Measurements from ENCODE around the gene ACP6. TPM values are rescaled to one million over a fixed set of nuclear protein-coding genes. Genes with fewer than 3 reads are reported as not detected.
A peak's percentile ranks its signal among the peaks of the same experiment; 100 is the strongest.
"Not testable (repeated sequence)": the region's sequence is repeated elsewhere in the genome, so short reads cannot be mapped to it uniquely, and the experiment has no call there.

Gene ACP6
- polyA plus RNA-seq, 3 donors, result 2.0 to 4.1 (median 2.1) TPM

DNA sequence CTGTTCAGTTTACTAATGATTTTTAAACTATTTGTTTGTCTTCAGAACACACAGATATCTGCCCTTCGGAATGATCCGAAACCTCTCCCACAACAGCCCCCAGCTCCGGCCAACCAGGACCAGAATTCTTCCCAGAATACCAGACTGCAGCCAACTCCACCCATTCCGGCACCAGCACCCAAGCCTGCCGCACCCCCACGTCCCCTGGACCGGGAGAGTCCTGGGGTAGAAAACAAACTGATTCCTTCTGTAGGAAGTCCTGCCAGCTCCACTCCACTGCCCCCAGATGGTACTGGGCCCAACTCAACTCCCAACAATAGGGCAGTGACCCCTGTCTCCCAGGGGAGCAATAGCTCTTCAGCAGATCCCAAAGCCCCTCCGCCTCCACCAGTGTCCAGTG lies 51.6 kb downstream of the ACP6 start:
- TF ChIP-seq, protein P1, sequence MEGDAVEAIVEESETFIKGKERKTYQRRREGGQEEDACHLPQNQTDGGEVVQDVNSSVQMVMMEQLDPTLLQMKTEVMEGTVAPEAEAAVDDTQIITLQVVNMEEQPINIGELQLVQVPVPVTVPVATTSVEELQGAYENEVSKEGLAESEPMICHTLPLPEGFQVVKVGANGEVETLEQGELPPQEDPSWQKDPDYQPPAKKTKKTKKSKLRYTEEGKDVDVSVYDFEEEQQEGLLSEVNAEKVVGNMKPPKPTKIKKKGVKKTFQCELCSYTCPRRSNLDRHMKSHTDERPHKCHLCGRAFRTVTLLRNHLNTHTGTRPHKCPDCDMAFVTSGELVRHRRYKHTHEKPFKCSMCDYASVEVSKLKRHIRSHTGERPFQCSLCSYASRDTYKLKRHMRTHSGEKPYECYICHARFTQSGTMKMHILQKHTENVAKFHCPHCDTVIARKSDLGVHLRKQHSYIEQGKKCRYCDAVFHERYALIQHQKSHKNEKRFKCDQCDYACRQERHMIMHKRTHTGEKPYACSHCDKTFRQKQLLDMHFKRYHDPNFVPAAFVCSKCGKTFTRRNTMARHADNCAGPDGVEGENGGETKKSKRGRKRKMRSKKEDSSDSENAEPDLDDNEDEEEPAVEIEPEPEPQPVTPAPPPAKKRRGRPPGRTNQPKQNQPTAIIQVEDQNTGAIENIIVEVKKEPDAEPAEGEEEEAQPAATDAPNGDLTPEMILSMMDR (IDR thresholded peaks at IDR 0.05), result no peak
- no peaks in the 10 kb centered on the region for H3K79me2 ChIP-seq (ENCODE audit: insufficient read depth, low read length)
- H3K4me1 Mint-ChIP-seq, result no peaks in the 10 kb centered on the region
- 95% methylated on average over 7 of the region's 8 CpGs for WGBS (ENCODE audit: insufficient coverage)
- H3K4me1 ChIP-seq (ENCODE audit: control insufficient read depth in 1 of 2, insufficient read depth in 2 of 2, low read length in 2 of 2), result no peaks in the 10 kb centered on the region
- H3K27me3 Mint-ChIP-seq (ENCODE audit: low read depth in 3 of 3), result peaks cover 1 to 5% (median 2%) of the 10 kb centered on the region in 3 donors
- H3K4me3 ChIP-seq (replicated peaks in 1 of 3; ENCODE audit: low read depth in 2 of 3, low read length in 3 of 3), result no peak overlapping the region
- H3K4me3 Mint-ChIP-seq, result no peak overlapping the region
- H3K9me3 Mint-ChIP-seq, result no peaks in the 10 kb centered on the region
- DNase-seq, result no peak
- peaks cover 12 to 19% of the 10 kb centered on the region in 2 donors for H3K36me3 Mint-ChIP-seq
- no peak overlapping the region for H3K4me2 ChIP-seq (replicated peaks; ENCODE audit: extremely low read depth, low read length, poor library complexity, severe bottlenecking)
- intact Hi-C loops (cut with micrococcal nuclease), result no loop called here
- H3K27ac ChIP-seq (ENCODE audit: low read depth in 1 of 2, low read length in 2 of 2), result no peak overlapping the region
- H4K20me1 ChIP-seq (ENCODE audit: insufficient read depth, low read length), result no peaks in the 10 kb centered on the region
- no peaks in the 10 kb centered on the region for H3K9me3 ChIP-seq (replicated peaks in 1 of 2; ENCODE audit: control insufficient read depth in 1 of 2, insufficient read depth in 1 of 2, low read length in 2 of 2)
- H2AFZ ChIP-seq (ENCODE audit: insufficient read depth, low read depth, low read length, poor library complexity, severe bottlenecking), result no peak overlapping the region
- H3K36me3 ChIP-seq (replicated peaks in 1 of 2; ENCODE audit: control insufficient read depth in 1 of 2, insufficient read depth in 2 of 2, low read length in 2 of 2), result peaks cover 0 to 6% of the 10 kb centered on the region in 2 donors
- no peaks in the 10 kb centered on the region for H3K27me3 ChIP-seq (ENCODE audit: control insufficient read depth in 2 of 2, insufficient read depth in 2 of 2, low read length in 2 of 2)
- H3K9ac ChIP-seq (ENCODE audit: insufficient read depth, low read length, poor library complexity, severe bottlenecking), result no peak overlapping the region
- H3K27ac Mint-ChIP-seq, result peak overlapping the region in 1 of 7 donors; percentile 9

DNA sequence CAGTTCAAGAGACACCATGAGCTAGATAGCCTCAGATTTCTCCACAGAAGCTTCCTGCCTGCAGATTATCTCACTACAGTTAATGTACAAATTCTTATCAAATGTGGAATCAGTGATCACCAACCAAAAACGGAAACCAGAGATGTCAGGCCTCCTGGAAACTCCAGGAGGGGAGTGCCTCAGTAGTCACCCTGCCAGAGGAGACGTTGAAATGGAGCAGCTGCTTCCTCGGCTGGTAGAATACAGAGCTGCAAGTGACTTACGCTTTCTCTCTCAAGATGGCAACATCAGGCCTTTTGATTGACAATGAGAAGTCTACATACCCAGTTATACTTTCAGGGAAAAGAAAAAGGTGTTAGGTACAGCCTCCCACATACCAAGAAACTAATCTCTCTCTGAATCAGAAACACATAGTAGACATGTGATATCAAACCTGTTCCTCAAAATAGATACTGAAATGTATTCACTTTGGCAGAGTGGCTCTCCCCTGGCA lies 52.2 kb downstream of the ACP6 start:
- no peak overlapping the region for H3K4me3 ChIP-seq (replicated peaks in 1 of 3; ENCODE audit: low read depth in 2 of 3, low read length in 3 of 3)
- Mint-ChIP-seq H3K36me3 (peaks cover 12 to 19% of the 10 kb centered on the region in 2 donors), H3K27ac (no peak overlapping the region), H3K4me3 (no peak overlapping the region), H3K27me3 (ENCODE audit: low read depth in 3 of 3) (peaks cover 1 to 2% (median 2%) of the 10 kb centered on the region in 3 donors), H3K9me3 (no peaks in the 10 kb centered on the region), H3K4me1 (no peaks in the 10 kb centered on the region)
- no peaks in the 10 kb centered on the region for H3K79me2 ChIP-seq (ENCODE audit: insufficient read depth, low read length)
- H3K27me3 ChIP-seq (ENCODE audit: control insufficient read depth in 2 of 2, insufficient read depth in 2 of 2, low read length in 2 of 2), result no peaks in the 10 kb centered on the region
- intact Hi-C loops (cut with micrococcal nuclease), result no loop called here
- TF ChIP-seq, protein P1 (IDR thresholded peaks at IDR 0.05), result no peak
- H3K4me2 ChIP-seq (replicated peaks; ENCODE audit: extremely low read depth, low read length, poor library complexity, severe bottlenecking), result no peak overlapping the region
- no peak overlapping the region for H3K9ac ChIP-seq (ENCODE audit: insufficient read depth, low read length, poor library complexity, severe bottlenecking)
- no peaks in the 10 kb centered on the region for H3K9me3 ChIP-seq (replicated peaks in 1 of 2; ENCODE audit: control insufficient read depth in 1 of 2, insufficient read depth in 1 of 2, low read length in 2 of 2)
- H3K27ac ChIP-seq (ENCODE audit: low read depth in 1 of 2, low read length in 2 of 2), result no peak overlapping the region
- no peak for DNase-seq
- H3K4me1 ChIP-seq (ENCODE audit: control insufficient read depth in 1 of 2, insufficient read depth in 2 of 2, low read length in 2 of 2), result no peaks in the 10 kb centered on the region
- H3K36me3 ChIP-seq (replicated peaks in 1 of 2; ENCODE audit: control insufficient read depth in 1 of 2, insufficient read depth in 2 of 2, low read length in 2 of 2), result peaks cover 0 to 6% of the 10 kb centered on the region in 2 donors
- no peak overlapping the region for H2AFZ ChIP-seq (ENCODE audit: insufficient read depth, low read depth, low read length, poor library complexity, severe bottlenecking)
- WGBS (ENCODE audit: insufficient coverage), result 17% methylated on average over 1 of the region's 4 CpGs
- H4K20me1 ChIP-seq (ENCODE audit: insufficient read depth, low read length), result no peaks in the 10 kb centered on the region

DNA sequence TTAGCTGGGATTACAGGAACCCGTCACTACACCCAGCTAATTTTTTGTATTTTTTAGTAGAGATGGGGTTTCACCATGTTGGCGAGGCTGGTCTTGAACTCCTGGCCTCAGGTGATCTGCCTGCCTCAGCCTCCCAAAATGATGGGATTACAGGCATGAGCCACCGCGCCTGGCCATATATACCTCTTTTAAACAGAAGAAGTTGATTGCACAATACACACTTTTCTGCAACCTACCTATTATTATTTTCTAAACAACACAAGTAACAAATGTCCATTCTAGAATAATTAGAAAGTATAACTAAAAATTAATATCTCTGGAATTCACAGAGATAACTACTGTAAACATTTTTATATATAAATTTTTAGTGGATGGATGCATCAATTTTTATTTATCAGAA lies 55.4 kb downstream of the ACP6 start:
- H3K9ac ChIP-seq (ENCODE audit: insufficient read depth, low read length, poor library complexity, severe bottlenecking); H3K4me3 Mint-ChIP-seq; intact Hi-C loops (cut with micrococcal nuclease); H3K27me3 Mint-ChIP-seq (ENCODE audit: low read depth in 3 of 3); DNase-seq; H3K4me2 ChIP-seq (replicated peaks; ENCODE audit: extremely low read depth, low read length, poor library complexity, severe bottlenecking); H3K27me3 ChIP-seq (ENCODE audit: control insufficient read depth in 2 of 2, insufficient read depth in 2 of 2, low read length in 2 of 2); H3K9me3 ChIP-seq (replicated peaks in 1 of 2; ENCODE audit: control insufficient read depth in 1 of 2, insufficient read depth in 1 of 2, low read length in 2 of 2); H4K20me1 ChIP-seq (ENCODE audit: insufficient read depth, low read length); H3K79me2 ChIP-seq (ENCODE audit: insufficient read depth, low read length); H3K4me3 ChIP-seq (replicated peaks in 1 of 3; ENCODE audit: low read depth in 2 of 3, low read length in 3 of 3); H3K36me3 ChIP-seq (replicated peaks in 1 of 2; ENCODE audit: control insufficient read depth in 1 of 2, insufficient read depth in 2 of 2, low read length in 2 of 2); H3K4me1 ChIP-seq (ENCODE audit: control insufficient read depth in 1 of 2, insufficient read depth in 2 of 2, low read length in 2 of 2); H3K27ac Mint-ChIP-seq; H3K9me3 Mint-ChIP-seq; H2AFZ ChIP-seq (ENCODE audit: insufficient read depth, low read depth, low read length, poor library complexity, severe bottlenecking); H3K4me1 Mint-ChIP-seq; H3K27ac ChIP-seq (ENCODE audit: low read depth in 1 of 2, low read length in 2 of 2): not testable (repeated sequence)
- H3K36me3 Mint-ChIP-seq, result peaks cover 10 to 19% of the 10 kb centered on the region in 2 donors
- WGBS (ENCODE audit: insufficient coverage), result no CpG with 5 or more reads among the region's 4 CpGs
